Measurements from ENCODE around the gene CANT1.
"Not testable (repeated sequence)": the region's sequence is repeated elsewhere in the genome, so short reads cannot be mapped to it uniquely, and the experiment has no call there.

Gene CANT1

GRCh38 chr17:79036181-79036580 lies 26.6 kb upstream of the CANT1 start:
- Histone ChIP-seq H3K27me3 (no peaks in the 10 kb centered on the region), H4K20me1 (no peaks in the 10 kb centered on the region), H3K4me1 (peaks cover 18% of the 10 kb centered on the region), H3K27ac (no peak overlapping the region), H3K4me2 (no peak overlapping the region), H3K36me3 (no peaks in the 10 kb centered on the region), H3K9me3 (no peaks in the 10 kb centered on the region), H3K9ac (no peak overlapping the region), H3K4me3 (no peak overlapping the region)
- TF ChIP-seq Cebpa-rat (IDR thresholded peaks at IDR 0.05), result no peak

- Histone ChIP-seq H3K36me3 (no peaks in the 10 kb centered on the region), H3K4me2 (no peak overlapping the region), H3K4me1 (peaks cover 18% of the 10 kb centered on the region), H3K9me3 (no peaks in the 10 kb centered on the region), H3K27ac (no peak overlapping the region), H3K27me3 (no peaks in the 10 kb centered on the region), H3K4me3 (no peak overlapping the region), H3K9ac (no peak overlapping the region), H4K20me1 (no peaks in the 10 kb centered on the region)
- TF ChIP-seq Cebpa-rat (IDR thresholded peaks at IDR 0.05), result no peak
Observed at GRCh38 chr17:79035686-79036085, 26.1 kb upstream of the CANT1 start.

- no peaks in the 10 kb centered on the region for H3K36me3 ChIP-seq
- no peak for TF ChIP-seq Cebpa-rat (IDR thresholded peaks at IDR 0.05)
- no peak overlapping the region for H3K9ac ChIP-seq
- H3K9me3 ChIP-seq, result no peaks in the 10 kb centered on the region
- no peak overlapping the region for H3K4me3 ChIP-seq
- no peak overlapping the region for H3K4me2 ChIP-seq
- H4K20me1 ChIP-seq, result no peaks in the 10 kb centered on the region
- H3K4me1 ChIP-seq, result peaks cover 24% of the 10 kb centered on the region
- H3K27me3 ChIP-seq, result no peaks in the 10 kb centered on the region
- H3K27ac ChIP-seq, result no peak overlapping the region
Observed at GRCh38 chr17:79034931-79035485, 25.4 kb upstream of the CANT1 start.

- Histone ChIP-seq H3K9me3 (no peaks in the 10 kb centered on the region), H3K4me1 (peaks cover 34% of the 10 kb centered on the region), H3K36me3 (no peaks in the 10 kb centered on the region), H3K27me3 (no peaks in the 10 kb centered on the region), H3K27ac (no peak overlapping the region), H4K20me1 (no peaks in the 10 kb centered on the region), H3K4me3 (no peak overlapping the region), H3K4me2 (no peak overlapping the region), H3K9ac (no peak overlapping the region)
- TF ChIP-seq Cebpa-rat (IDR thresholded peaks at IDR 0.05), result no peak
Observed at GRCh38 chr17:79033741-79034501, 24.4 kb upstream of the CANT1 start.

DNA sequence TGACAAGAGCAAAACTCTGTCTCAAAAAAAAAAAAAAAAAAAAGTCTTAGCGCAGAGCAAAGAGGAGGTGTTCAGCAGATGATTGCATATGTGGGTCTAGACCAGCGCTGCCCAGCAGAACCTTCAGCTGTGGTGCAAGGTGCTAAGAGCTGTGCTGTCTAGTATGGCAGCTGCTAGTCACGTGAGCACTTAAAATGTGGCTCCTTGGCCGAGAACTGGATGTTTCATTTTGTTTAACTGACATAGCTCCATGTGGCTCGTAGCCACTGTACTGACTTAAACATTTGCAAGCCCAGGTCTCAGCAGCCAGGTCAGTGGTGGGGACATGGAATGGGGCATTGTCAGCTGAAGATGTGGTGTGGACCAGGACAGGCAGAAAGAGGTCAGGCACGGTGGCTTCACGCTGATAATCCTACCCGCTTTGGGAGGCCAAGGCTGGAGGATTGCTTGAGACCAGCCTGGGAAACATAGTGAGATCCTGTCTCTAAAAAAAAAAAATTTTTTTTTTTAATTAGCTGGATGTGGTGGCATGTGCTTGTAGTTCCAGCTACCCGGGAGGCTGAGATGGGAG lies 23.6 kb upstream of the CANT1 start:
- TF ChIP-seq Cebpa-rat (IDR thresholded peaks at IDR 0.05), result no peak
- Histone ChIP-seq H3K27me3 (no peaks in the 10 kb centered on the region), H3K4me1 (peaks cover 42% of the 10 kb centered on the region), H3K4me2 (no peak overlapping the region), H3K4me3 (no peak overlapping the region), H3K27ac (no peak overlapping the region), H3K9me3 (no peaks in the 10 kb centered on the region), H4K20me1 (no peaks in the 10 kb centered on the region), H3K36me3 (no peaks in the 10 kb centered on the region), H3K9ac (no peak overlapping the region)

DNA sequence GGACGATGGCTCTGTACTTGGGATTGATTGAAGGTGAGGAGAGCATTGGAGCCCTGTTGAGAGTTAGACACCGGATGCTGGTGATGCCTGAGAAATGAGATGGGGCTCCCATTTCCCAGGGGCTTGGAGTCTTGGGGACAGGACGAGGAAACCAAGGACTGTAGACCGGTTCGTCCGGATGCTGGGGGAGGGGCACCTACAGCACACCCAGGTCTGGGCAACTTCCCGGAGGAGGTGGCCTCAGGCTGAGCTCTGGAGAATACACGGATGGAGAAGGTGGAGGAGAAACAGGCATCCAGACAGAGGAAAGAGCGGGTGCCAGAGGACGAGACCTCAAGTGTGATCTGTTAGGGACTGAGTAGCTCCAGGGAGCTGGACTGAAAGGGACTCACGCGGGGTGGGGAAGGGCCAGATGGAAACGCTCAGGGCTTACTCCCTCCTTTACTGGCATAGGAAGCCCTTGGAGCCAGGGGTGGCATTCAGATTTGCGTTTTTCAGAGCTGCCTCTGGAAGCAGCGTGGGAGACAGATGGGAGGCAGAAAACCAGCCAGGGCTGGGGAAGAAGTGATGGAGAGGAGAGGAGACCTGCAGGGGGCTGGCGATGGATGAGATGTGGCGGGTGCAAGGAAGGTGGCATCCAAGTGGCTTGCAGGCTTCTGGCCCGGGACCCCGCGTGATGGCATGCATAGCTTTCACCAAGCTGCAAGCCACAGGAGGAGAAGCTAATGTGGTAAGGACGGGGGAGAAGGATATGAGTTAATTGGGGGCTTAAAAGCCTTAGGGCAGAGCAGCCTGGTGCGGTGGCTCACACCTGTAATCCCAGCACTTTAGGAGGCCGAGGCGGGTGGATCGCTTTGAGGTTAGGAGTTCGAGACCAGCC lies 22.7 kb upstream of the CANT1 start:
- H3K27ac ChIP-seq, result no peak overlapping the region
- H3K4me3 ChIP-seq, result no peak overlapping the region
- no peak overlapping the region for H3K9ac ChIP-seq
- H3K4me2 ChIP-seq, result no peak overlapping the region
- H4K20me1 ChIP-seq, result no peaks in the 10 kb centered on the region
- H3K9me3 ChIP-seq, result no peaks in the 10 kb centered on the region
- H3K27me3 ChIP-seq, result no peaks in the 10 kb centered on the region
- no peak for TF ChIP-seq Cebpa-rat (IDR thresholded peaks at IDR 0.05)
- H3K4me1 ChIP-seq, result peaks cover 51% of the 10 kb centered on the region
- no peaks in the 10 kb centered on the region for H3K36me3 ChIP-seq

- not testable (repeated sequence) for H3K9me3 ChIP-seq, H3K9ac ChIP-seq, H3K4me2 ChIP-seq, H3K27me3 ChIP-seq, H4K20me1 ChIP-seq, H3K36me3 ChIP-seq, H3K4me3 ChIP-seq, H3K27ac ChIP-seq
- H3K4me1 ChIP-seq, result peaks cover 57% of the 10 kb centered on the region
Observed at GRCh38 chr17:79030636-79031035, 21.1 kb upstream of the CANT1 start.

- H3K4me3 ChIP-seq, result no peak overlapping the region
- H3K27me3 ChIP-seq, result peaks cover 19% of the 10 kb centered on the region
- peaks cover 68% of the 10 kb centered on the region for H3K4me1 ChIP-seq
- no peak overlapping the region for H3K27ac ChIP-seq
- H4K20me1 ChIP-seq, result no peaks in the 10 kb centered on the region
- H3K36me3 ChIP-seq, result no peaks in the 10 kb centered on the region
- no peak for TF ChIP-seq Cebpa-rat (IDR thresholded peaks at IDR 0.05)
- no peak overlapping the region for H3K9ac ChIP-seq
- H3K4me2 ChIP-seq, result peak overlapping the region; percentile 55
- no peaks in the 10 kb centered on the region for H3K9me3 ChIP-seq
Observed at GRCh38 chr17:79029327-79030009, 19.9 kb upstream of the CANT1 start.

DNA sequence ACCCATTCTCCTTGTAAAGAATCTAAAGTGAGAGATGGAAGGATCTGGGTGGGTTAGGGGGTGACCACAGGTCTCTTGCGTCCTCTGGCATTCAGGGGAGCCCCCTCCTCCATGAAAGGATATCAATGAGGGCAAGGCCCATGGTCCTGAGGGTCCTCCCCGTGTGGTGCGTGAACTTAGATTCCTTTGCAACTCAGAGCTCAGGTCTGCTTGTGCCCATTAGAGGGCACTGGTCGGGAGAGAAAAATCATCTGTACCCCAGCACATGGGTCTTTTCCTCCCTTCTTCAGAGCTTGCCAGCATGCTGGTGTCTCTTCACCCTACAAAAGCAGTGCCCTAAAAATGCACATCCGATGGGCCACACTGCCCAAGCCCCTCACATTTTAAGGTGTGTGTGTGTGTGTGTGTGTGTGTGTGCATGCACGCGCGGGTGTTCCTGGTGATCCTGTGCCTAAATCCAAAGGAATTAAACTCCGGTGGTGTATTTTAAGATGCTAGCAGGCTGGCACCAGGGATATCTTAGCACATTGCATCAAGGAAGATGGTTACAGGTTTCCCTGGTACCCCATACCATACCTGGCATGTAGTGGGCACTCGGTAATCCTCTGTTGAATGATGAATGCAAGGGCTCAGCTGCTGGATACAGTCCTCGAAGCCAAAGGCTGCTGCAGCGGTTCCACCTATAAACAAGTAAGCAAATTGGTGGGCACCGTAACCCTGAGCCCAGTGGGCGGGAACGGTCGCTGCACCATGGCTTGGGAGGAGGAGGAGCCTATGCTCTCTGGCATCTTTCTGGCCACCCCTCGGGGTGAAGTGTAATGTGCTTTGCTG lies 19.1 kb upstream of the CANT1 start:
- H3K27me3 ChIP-seq, result peaks cover 26% of the 10 kb centered on the region
- no peak overlapping the region for H3K4me3 ChIP-seq
- no peaks in the 10 kb centered on the region for H4K20me1 ChIP-seq
- H3K27ac ChIP-seq, result no peak overlapping the region
- H3K4me2 ChIP-seq, result peak overlapping the region; percentile 80
- no peaks in the 10 kb centered on the region for H3K9me3 ChIP-seq
- H3K9ac ChIP-seq, result no peak overlapping the region
- H3K4me1 ChIP-seq, result peaks cover 69% of the 10 kb centered on the region
- no peaks in the 10 kb centered on the region for H3K36me3 ChIP-seq
- no peak for TF ChIP-seq Cebpa-rat (IDR thresholded peaks at IDR 0.05)

All from BLaER1 (cell line).